Parathyroid adenoma (tissue), 2 donors: ENCODE results near the gene UTS2B.

Source experiments
- H2AFZ ChIP-seq: fragments of 300-600 bp; sonication (generic); one replicate; pipeline ENCODE4 v1.7.0; 2017; ENCODE audit warnings: antibody characterized with exemption, mild to moderate bottlenecking
- H3K27ac ChIP-seq: fragments of 300-600 bp; sonication (generic); one replicate; pipeline ENCODE4 v1.7.0; 2017
- H3K27me3 ChIP-seq: fragments of 300-600 bp; sonication (generic); one replicate; pipeline ENCODE4 v1.7.0; 2017; ENCODE audit warnings: low read length; ENCODE audit not compliant: control insufficient read depth, insufficient read depth
- H3K36me3 ChIP-seq: fragments of 300-600 bp; sonication (generic); one replicate; pipeline ENCODE4 v1.7.0; 2017; ENCODE audit warnings: low read length; ENCODE audit not compliant: control insufficient read depth, insufficient read depth
- H3K4me1 ChIP-seq: fragments of 300-600 bp; sonication (generic); one replicate; pipeline ENCODE4 v1.7.0; 2017; ENCODE audit warnings: control low read depth
- H3K4me2 ChIP-seq: fragments of 300-600 bp; sonication (generic); one replicate; pipeline ENCODE4 v1.7.0; 2017; ENCODE audit warnings: low read length
- H3K4me3 ChIP-seq: fragments of 300-600 bp; sonication (generic); one replicate; pipeline ENCODE4 v1.7.0; 2017; ENCODE audit warnings: low read depth, low read length
- H3K79me2 ChIP-seq: fragments of 300-600 bp; sonication (generic); one replicate; pipeline ENCODE4 v1.7.0; 2017; ENCODE audit warnings: control low read depth
- H3K9ac ChIP-seq: fragments of 300-600 bp; sonication (generic); one replicate; pipeline ENCODE4 v1.7.0; 2017; ENCODE audit warnings: mild to moderate bottlenecking
- H3K9me3 ChIP-seq: fragments of 300-600 bp; sonication (generic); one replicate; pipeline ENCODE4 v1.7.0; 2017; ENCODE audit warnings: low read length; ENCODE audit not compliant: control insufficient read depth
- CTCF ChIP-seq: fragments of 300-600 bp; sonication (generic); IDR thresholded peaks from one replicate; pipeline ENCODE4 v1.7.0; 2017; ENCODE audit warnings: antibody characterized with exemption, mild to moderate bottlenecking
- donor health status: primary hyperparathyroidism.

Gene UTS2B

GRCh38 chr3:191263850-191264249 lies 66.5 kb downstream of the UTS2B start:
- Histone ChIP-seq H3K4me1 (no peaks in the 10 kb centered on the region), H3K9ac (no peak overlapping the region), H3K36me3 (no peaks in the 10 kb centered on the region), H3K79me2 (no peaks in the 10 kb centered on the region), H3K27me3 (no peaks in the 10 kb centered on the region), H3K4me3 (no peak overlapping the region), H3K4me2 (no peak overlapping the region), H3K27ac (no peak overlapping the region), H3K9me3 (no peaks in the 10 kb centered on the region), H2AFZ (no peak overlapping the region)
- TF ChIP-seq CTCF, result no peak

- Histone ChIP-seq H3K4me1 (no peaks in the 10 kb centered on the region), H3K27me3 (no peaks in the 10 kb centered on the region), H3K4me2 (no peak overlapping the region), H2AFZ (no peak overlapping the region), H3K27ac (no peak overlapping the region), H3K36me3 (no peaks in the 10 kb centered on the region), H3K79me2 (no peaks in the 10 kb centered on the region), H3K9me3 (no peaks in the 10 kb centered on the region), H3K9ac (no peak overlapping the region), H3K4me3 (no peak overlapping the region)
- TF ChIP-seq CTCF, result no peak
Measured at GRCh38 chr3:191263365-191263764, 67.0 kb downstream of the UTS2B start.

- no peak overlapping the region for H3K4me2 ChIP-seq
- H3K4me3 ChIP-seq, result no peak overlapping the region
- no peak overlapping the region for H3K9ac ChIP-seq
- H3K79me2 ChIP-seq, result no peaks in the 10 kb centered on the region
- no peaks in the 10 kb centered on the region for H3K9me3 ChIP-seq
- H3K36me3 ChIP-seq, result no peaks in the 10 kb centered on the region
- no peaks in the 10 kb centered on the region for H3K27me3 ChIP-seq
- H2AFZ ChIP-seq, result no peak overlapping the region
- no peak overlapping the region for H3K27ac ChIP-seq
- TF ChIP-seq CTCF, result no peak
- H3K4me1 ChIP-seq, result no peaks in the 10 kb centered on the region
Measured at GRCh38 chr3:191262650-191263049, 67.7 kb downstream of the UTS2B start.

GRCh38 chr3:191261304-191261638 lies 69.1 kb downstream of the UTS2B start:
- H2AFZ ChIP-seq, result no peak overlapping the region
- no peaks in the 10 kb centered on the region for H3K36me3 ChIP-seq
- H3K27me3 ChIP-seq, result no peaks in the 10 kb centered on the region
- H3K4me2 ChIP-seq, result no peak overlapping the region
- no peak overlapping the region for H3K4me3 ChIP-seq
- TF ChIP-seq CTCF, result no peak
- no peak overlapping the region for H3K27ac ChIP-seq
- H3K79me2 ChIP-seq, result no peaks in the 10 kb centered on the region
- H3K4me1 ChIP-seq, result no peaks in the 10 kb centered on the region
- no peak overlapping the region for H3K9ac ChIP-seq
- H3K9me3 ChIP-seq, result no peaks in the 10 kb centered on the region

- Histone ChIP-seq H3K27me3 (no peaks in the 10 kb centered on the region), H3K27ac (no peak overlapping the region), H2AFZ (no peak overlapping the region), H3K36me3 (no peaks in the 10 kb centered on the region), H3K79me2 (no peaks in the 10 kb centered on the region), H3K4me2 (no peak overlapping the region), H3K9ac (no peak overlapping the region), H3K4me1 (no peaks in the 10 kb centered on the region), H3K4me3 (no peak overlapping the region), H3K9me3 (no peaks in the 10 kb centered on the region)
- TF ChIP-seq CTCF, result no peak
Measured at GRCh38 chr3:191260431-191261303, 69.7 kb downstream of the UTS2B start.
